ENCODE measurements around the gene PHF23. TPM values are rescaled to one million over a fixed set of nuclear protein-coding genes. Genes with fewer than 3 reads are reported as not detected.

The PHF23 gene
- total RNA-seq, 6 experiments from 2014 or later: 57.0 to 75.0 (median 68.2) TPM

DNA sequence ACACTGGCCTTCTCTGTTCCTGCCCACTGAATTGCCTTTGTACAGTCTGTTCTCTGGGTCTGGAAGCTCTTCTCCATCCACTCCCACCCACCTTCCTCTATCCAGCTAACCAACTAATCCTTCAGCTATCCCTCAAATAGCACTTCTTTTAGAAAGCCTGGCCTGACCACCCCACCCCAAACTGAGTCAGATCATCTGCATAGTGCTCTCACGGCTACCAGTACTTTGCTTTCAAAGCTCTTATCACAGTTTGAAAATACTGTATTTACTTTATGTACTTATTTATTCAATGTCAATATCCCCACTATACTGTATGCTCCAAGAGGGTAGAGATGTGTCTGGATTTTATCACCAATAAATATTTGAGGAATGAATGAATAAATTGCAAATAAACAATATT is 27.5 kb upstream of the PHF23 start:
- Mint-ChIP-seq H3K9me3 (peaks cover 4% of the 10 kb centered on the region), H3K27ac (peak overlapping the region; percentile 86), H3K36me3 (ENCODE audit: low read depth) (peaks cover 5% of the 10 kb centered on the region), H3K4me3 (peak overlapping the region; percentile 45; the same call in 1 of the 2 replicates), H3K4me1 (ENCODE audit: low read depth) (peaks cover 38% of the 10 kb centered on the region), H3K27me3 (ENCODE audit: insufficient read depth) (peaks cover 12% of the 10 kb centered on the region)
- peak; percentile 8 for DNase-seq
- no peak for TF ChIP-seq CTCF (IDR thresholded peaks at IDR 0.05)

DNA sequence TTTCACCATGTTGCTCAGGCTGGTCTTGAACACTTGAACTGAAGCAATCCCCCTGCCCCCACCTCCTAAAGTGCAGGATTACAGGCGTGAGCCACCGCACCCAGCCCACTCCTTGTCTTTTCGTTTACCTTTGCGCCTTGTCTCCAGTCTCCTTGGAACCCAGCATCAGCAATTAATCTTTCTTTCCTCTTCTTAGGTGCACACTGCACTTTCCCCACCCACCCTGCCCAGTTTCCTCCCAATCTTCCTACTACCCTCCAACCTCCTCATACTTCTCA is 24.5 kb upstream of the PHF23 start:
- TF ChIP-seq CTCF (IDR thresholded peaks at IDR 0.05): no peak
- Mint-ChIP-seq H3K36me3 (ENCODE audit: low read depth) (peaks cover 5% of the 10 kb centered on the region), H3K27me3 (ENCODE audit: insufficient read depth) (peaks cover 10% of the 10 kb centered on the region), H3K4me3 (peak overlapping the region; percentile 78; the same call in 1 of the 2 replicates), H3K27ac (no peak overlapping the region), H3K9me3 (peaks cover 4% of the 10 kb centered on the region), H3K4me1 (ENCODE audit: low read depth) (peaks cover 32% of the 10 kb centered on the region)
- DNase-seq: no peak

GRCh38 chr17:7262935-7263800 is 23.9 kb upstream of the PHF23 start:
- Mint-ChIP-seq H3K9me3 (peaks cover 4% of the 10 kb centered on the region), H3K4me1 (ENCODE audit: low read depth) (peaks cover 32% of the 10 kb centered on the region), H3K27ac (peak overlapping the region; percentile 30), H3K36me3 (ENCODE audit: low read depth) (peaks cover 5% of the 10 kb centered on the region), H3K27me3 (ENCODE audit: insufficient read depth) (peaks cover 10% of the 10 kb centered on the region), H3K4me3 (peak overlapping the region; percentile 78)
- TF ChIP-seq CTCF (IDR thresholded peaks at IDR 0.05): no peak
- no peak for DNase-seq

DNA sequence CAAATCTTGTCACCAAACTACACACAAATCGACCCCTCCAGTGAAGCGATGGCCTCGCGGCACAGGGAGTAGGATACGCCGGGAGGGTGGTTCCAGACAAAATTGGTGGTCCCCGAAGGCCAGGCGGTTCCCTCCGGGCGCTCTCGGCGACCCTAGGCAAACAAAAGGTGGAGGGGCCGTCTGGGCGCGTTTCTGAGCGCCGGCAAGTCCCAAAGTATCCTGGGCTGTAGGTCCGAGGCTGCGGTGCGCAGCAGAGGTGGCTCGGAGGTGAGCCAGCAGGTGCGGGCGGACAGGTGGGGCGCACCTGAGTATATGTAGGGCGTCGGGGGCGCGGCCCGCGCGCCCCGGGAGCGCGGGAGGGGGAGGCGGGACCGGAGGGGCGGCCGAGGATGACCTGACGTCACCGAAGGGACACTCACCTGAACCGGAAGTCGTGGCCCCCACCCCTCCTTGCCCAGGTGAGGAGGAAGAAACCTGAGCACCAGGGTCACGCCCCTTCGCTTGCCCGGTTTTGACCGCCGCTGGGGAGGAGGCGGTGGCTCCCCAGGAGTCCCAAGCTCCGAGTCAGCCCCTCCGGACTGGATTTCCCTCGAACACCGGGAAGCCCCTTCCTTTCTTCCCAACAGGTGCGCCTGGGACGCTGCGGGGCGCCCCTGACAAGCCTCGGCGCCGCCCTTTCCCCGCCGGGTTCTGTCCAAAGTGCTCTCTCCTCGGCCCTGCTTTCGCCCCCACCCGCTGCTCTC is 23.1 kb upstream of the PHF23 start, which contains the start of gene CLDN7:
CLDN7 (minus strand) TSS at position 287 of the 743 bp plus-strand sequence. CDS start 435 bp downstream, outside the sequence.
- no peak for DNase-seq
- Mint-ChIP-seq H3K4me1 (ENCODE audit: low read depth) (peaks cover 32% of the 10 kb centered on the region), H3K9me3 (peaks cover 4% of the 10 kb centered on the region), H3K4me3 (peak within 1 kb of the TSS; percentile 78), H3K36me3 (ENCODE audit: low read depth) (peaks cover 5% of the 10 kb centered on the region), H3K27me3 (ENCODE audit: insufficient read depth) (peaks cover 10% of the 10 kb centered on the region), H3K27ac (peak within 1 kb of the TSS; percentile 30)
- TF ChIP-seq CTCF (IDR thresholded peaks at IDR 0.05): no peak

DNA sequence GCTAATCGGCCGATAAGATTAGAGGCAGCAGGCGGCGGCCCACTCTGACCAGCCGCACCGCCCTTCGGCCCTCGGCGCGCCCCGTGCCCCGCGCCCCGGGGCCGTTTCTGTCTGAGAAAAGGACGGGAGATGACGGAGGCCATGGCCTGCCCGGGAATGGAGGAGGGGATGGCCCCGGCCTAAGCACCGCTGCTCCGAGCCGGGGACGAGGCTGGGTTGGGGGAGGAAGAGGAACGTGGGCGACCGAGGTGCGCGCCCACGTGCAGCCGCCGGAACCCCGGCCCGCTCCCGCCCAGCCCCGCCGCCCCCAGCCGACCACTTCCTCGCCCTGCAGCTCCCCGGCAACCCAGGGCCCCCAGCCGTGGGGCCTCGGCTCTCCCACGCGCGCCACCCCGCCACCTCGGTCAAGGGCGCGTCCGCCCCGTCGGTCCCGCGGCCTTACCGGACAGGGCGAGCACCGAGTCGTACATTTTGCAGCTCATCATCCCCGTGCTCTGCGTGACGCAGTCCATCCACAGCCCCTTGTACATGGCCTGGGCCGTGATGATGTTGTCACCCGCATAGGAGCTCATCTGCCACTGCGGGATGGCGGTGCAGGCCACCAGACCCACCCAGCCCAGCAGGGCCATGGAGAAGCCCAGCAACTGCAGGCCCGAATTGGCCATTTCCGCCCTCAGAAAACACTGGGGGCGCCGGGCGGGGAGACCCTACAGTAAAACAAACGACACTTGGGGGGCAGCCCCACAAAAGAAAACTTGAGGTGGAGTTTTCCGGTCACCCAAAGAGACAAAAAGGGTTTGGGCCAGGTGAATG is 22.3 kb upstream of the PHF23 start:
- Mint-ChIP-seq H3K4me3 (peak overlapping the region; percentile 45), H3K36me3 (ENCODE audit: low read depth) (peaks cover 9% of the 10 kb centered on the region)

More for the DNA sequence above, 22.3 kb upstream of the PHF23 start:
- DNase-seq: no peak
- H3K4me1 Mint-ChIP-seq (ENCODE audit: low read depth): peaks cover 27% of the 10 kb centered on the region
- no peak for TF ChIP-seq CTCF (IDR thresholded peaks at IDR 0.05)
- H3K27ac Mint-ChIP-seq: no peak overlapping the region
- H3K9me3 Mint-ChIP-seq: peaks cover 1% of the 10 kb centered on the region
- peaks cover 8% of the 10 kb centered on the region for H3K27me3 Mint-ChIP-seq (ENCODE audit: insufficient read depth)
